GM19023 (cell line): Measurements from ENCODE around the gene KRT4.
"Not testable (repeated sequence)": the region's sequence is repeated elsewhere in the genome, so short reads cannot be mapped to it uniquely, and the experiment has no call there.

Experiments
- ATAC-seq: cut with Tn5 transposase; IDR thresholded peaks from one replicate; pipeline ENCODE4 v1.9.1; 2021; ENCODE audit warnings: mild to moderate bottlenecking, moderate library complexity; ENCODE audit not compliant: unreplicated experiment

KRT4 gene

GRCh38 chr12:52808573-52809160 lies 5.2 kb downstream of the KRT4 start:
- ATAC-seq: no peak

DNA sequence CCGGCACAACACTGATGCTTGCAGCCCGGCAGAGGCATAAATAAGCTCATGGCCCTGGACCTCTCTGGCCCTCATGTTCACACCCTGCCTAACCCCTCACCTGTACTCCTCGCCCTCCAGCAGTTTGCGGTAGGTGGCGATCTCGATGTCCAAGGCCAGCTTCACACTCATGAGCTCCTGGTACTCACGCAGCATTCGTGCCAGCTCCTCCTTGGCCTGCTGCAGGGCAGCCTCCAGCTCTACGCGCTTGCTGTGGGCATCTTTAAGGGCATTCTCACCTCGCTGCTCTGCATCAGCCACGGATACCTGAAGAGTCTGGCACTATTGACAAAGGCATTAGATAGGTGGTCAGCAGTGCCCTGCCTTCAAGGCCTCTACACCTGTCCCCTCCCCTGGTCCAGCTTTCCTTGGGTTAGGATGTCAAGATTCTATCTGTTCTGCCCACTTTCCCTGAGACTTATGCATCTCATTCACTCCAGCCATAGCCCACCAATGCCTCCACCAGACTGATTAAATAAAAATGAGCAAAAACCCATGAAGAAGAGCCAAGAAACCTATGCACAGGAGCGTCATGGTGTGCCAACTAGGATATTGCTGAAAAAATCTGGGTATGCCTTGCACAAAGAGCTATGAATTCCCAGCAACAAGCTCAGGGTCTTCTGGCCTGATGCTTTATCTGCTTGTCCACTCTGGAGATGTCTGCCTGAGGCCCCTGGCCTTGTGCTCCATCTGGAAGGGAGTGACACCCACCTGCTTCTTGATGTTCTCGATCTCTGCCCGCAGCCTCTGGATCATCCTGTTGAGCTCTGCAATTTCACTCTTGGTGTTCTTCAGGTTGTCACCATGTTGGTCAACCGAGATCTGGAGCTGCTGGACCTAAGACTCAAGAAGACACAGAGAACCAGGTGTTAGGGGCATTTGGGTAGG lies 6.1 kb downstream of the KRT4 start:
- no peak for ATAC-seq

DNA sequence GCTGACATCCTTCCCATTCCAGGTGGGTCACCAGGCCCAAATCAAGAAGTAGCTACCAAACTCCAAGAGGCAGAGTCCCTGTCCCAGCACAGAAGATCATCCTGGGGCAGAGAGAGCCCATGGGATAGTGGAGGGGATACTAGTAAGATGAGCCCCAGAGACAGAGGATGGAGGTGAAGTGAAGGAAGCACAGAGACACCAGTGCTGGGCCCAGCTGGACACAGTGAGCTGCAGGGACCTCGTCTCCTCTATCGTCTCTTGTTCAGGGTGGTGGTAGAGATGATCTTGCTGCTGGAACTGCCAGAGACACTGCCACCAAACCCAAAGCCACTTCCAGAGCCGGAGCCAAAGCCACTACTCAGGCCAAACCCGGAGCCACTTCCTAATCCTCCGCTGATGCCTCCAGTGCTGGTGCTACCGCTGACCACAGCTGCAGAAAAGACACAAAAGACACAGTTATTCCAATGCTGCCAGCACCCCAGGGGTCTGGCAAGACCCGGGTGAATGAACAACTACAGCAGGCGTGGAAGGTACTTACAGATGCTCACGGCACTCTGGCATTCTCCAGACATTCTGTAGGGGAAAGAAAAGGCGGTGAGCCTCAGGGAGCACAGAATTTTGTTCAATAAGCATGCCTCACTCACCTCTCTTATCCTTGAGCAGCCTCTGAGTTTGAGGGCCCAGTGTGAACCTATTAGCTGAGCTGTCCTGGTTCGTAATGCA lies 6.9 kb downstream of the KRT4 start:
- ATAC-seq: no peak

DNA sequence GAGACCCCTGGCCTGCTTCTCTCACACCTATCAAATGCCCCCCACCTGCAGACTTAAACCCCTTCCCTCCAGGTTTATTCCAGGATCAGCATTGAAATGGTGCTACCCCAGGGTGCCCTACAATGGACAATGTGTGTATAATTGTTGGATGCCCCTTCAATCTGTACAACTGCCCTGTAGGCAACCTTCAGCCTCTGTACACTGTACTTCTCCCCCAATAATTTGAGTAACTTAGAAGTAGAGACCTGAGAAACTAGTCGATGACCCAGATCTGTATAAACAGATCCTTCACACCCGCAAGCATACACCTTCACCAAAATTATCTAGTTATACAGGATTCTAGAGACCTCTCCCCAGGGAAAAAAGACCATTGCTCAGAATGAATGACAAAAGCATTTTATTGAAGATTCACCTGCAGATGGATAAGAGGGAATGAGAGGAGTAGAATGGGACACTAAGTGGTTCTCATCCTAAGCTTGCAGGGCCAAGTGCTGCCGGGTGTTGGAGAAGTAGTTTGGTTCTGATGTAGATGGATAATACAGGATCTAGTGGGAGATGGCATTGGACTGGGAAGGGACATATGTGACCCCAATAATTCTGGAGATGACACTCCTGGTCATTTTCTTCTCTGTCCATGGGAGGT lies 7.6 kb downstream of the KRT4 start:
- ATAC-seq: no peak

- ATAC-seq: no peak
Measured at GRCh38 chr12:52805739-52806138, 8.2 kb downstream of the KRT4 start.

GRCh38 chr12:52805000-52805399 lies 8.9 kb downstream of the KRT4 start:
- no peak for ATAC-seq

DNA sequence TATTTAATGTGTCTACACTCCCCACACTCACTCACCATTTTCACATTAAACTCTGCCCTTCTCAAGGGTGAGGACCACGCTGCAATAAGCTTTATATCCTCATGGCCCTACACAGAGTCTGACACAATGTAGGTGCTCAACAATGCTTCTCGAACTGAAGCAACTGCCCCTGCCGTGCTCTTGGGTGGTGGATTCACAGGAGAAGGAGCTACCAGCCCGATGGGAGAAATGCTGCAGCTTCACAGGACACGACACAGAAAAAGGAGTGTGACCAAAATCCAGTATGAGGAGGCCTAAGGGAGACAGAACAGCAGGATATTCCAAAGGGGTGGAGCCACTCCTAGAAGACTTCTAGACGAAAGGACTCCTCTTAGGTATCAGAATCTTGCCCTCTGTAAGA lies 11.5 kb downstream of the KRT4 start:
- ATAC-seq: no peak

DNA sequence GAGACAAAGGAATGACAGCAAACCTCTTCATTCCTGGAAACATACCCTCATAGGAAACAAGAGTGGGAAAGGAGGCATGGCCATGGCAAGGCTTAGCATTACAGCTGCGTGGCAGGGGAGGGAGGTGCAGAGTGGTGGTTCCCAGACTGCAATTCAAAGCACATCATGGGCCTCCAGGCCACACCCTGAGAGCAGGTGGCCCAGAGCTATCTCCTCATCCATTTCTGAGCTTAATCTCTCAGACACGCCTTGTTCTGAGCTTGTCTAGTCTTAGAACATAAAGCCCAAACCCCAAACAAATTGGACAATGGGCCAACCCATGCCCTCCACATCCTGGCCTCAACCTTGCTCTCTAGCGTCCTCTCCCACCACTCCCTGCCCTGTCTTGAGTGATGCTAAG lies 12.1 kb downstream of the KRT4 start:
- ATAC-seq: no peak

DNA sequence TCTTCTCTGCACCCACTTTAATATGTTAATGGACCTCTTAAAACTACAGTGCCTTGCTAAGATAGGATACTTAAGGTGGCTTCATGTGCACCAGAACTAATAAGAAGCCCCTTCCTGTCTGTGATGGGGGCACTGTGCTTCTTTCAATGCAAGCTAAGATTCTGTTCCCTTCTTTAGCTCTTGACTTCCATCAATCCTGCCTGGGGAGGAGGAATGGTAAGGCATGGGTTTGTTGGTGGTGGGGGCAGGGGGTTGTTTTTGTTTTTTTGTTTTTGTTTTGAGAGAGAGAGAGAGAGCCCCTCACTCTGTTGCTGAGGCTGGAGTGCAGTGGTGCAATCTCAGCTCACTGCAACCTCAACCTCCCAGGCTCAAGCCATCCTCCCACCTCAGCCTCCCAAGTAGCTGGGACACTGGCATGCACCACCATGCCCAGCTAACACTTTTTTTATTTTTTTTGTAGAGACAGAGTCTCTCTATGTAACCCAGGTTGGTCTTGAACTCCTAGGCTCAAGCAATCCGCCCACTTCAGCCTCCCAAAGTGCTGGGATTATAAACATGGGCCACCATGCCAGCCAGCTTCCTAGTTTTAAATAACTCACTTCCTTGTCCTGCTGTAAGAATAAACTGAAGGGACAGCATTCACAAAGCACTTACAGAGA lies 13.5 kb downstream of the KRT4 start:
- ATAC-seq: no peak

- no peak for ATAC-seq
Measured at GRCh38 chr12:52799505-52800211, 14.3 kb downstream of the KRT4 start.

GRCh38 chr12:52798671-52799504 lies 15.0 kb downstream of the KRT4 start:
- no peak for ATAC-seq

- ATAC-seq: no peak
Measured at GRCh38 chr12:52798003-52798670, 15.8 kb downstream of the KRT4 start.

DNA sequence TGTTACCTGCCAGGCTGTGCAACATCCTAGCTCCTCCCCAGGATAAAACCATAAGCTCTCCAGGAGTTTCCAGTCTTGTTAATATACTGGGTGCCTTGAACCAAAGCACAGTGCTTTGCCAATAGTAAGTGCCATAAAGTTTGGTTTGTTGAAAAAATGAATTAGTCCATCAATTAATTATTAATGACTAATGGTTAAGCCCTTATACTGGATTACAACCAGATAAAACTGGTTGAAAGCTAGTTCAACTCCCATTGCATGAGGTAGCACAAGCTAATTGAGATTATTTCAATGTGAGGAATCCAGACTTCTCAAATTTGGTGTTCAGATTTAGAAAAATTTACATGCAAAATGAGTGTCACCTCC lies 16.4 kb downstream of the KRT4 start:
- no peak for ATAC-seq

- no peak for ATAC-seq
Measured at GRCh38 chr12:52796839-52797528, 16.9 kb downstream of the KRT4 start.

DNA sequence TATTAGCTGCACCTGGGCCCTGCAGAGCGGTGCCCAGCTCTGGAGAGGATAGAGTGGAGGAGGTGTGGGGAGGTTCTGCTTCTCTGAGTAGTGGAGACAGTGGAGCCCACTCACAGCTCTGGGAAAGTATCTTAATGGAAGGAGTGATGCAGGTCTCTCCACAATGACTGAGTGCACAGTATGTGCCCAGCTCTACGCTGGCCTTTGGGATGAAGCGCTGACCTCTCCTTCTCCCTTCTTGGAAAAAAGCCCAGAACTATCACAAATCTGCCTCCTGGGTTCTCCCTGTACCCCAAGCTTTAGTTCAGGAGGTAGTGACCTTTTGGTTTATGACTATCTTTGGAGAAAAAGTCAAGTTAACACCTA lies 17.5 kb downstream of the KRT4 start:
- ATAC-seq: no peak

DNA sequence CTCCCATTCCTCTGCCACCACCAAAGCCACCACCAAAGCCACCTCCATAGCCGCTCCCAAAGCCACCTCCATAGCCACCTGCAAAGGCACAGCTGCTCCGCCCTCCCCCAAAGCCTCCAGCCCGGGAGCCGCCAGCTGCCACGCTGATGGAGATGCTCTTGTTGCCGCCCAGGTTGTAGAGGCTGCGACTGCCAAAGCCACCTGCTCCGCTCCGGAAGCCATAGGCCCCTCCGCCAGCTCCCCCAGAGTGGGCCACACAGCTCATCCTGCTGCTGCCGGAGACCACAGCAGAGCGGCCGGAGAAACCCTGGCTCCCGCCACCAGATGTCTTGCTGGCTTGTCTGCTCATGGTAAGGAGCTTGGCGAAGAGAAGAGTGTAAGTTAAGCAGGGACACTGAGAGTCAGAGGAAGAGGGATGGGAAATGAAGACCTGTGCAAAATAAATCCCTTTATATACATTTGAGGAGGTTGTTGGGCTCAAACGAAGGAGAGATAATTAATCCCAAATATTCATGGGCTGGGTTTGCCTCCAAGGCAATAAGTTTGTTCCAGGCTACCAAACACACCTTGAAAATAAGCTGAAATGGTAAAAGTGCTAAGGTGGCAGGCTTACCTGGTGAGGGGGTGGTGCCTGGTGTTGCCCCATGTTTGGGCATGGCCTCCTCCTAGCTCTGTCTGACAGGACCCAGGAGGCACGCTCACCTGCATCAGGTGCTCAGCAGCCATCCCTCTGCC lies 18.1 kb downstream of the KRT4 start, which contains the start of gene KRT3:
TSS of gene KRT3 (minus strand) at position 424 of the 735 bp plus-strand sequence. CDS start at position 349, 75 bp downstream.
- ATAC-seq: no peak

DNA sequence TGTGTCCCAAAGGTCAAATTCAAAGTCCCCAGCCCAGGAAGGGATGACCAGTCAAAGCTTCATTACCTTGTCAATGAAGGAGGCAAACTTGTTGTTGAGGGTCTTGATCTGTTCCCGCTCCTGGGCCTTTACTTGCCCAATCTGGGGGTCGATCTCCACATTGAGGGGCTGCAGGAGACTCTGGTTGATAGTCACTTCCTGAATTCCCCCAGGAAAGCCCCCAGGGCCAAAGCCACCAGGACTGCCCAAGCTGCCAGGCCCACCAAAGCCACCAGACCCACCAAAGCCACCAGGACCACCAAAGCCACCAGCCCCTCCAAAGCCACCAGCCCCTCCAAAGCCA lies 18.6 kb downstream of the KRT4 start:
- ATAC-seq: not testable (repeated sequence)
